HepG2 (cell line): ENCODE measurements around the gene GRHL1. TPM values are rescaled to one million over a fixed set of nuclear protein-coding genes. Genes with fewer than 3 reads are reported as not detected.

Source experiments
- ATF7-NPFF ChIP-seq: sonication (generic); formaldehyde crosslinking; IDR thresholded peaks from 2 replicates; pipeline ENCODE4 v1.8.1; 2023; ENCODE audit warnings: mild to moderate bottlenecking, low read depth, missing genetic modification reagents, moderate library complexity
- FOXK1 ChIP-seq: sonication (generic); formaldehyde crosslinking; IDR thresholded peaks from 2 replicates; pipeline ENCODE4 v1.4.0; 2020; ENCODE audit warnings: low read depth, missing genetic modification reagents, borderline replicate concordance
- HIVEP1 ChIP-seq: sonication (generic); formaldehyde crosslinking; IDR thresholded peaks from 2 replicates; pipeline ENCODE4 v1.4.0; 2020; ENCODE audit warnings: mild to moderate bottlenecking, missing genetic modification reagents
- HNF4G ChIP-seq, 2 experiments: sonication (generic) in 1 of 2; formaldehyde crosslinking in 1 of 2; IDR thresholded peaks; 2 replicates each; pipeline versions ENCODE4 v1.4.0 to v1.6.1; 2011 to 2020; ENCODE audit warnings: borderline replicate concordance in 2 of 2, low read depth in 2 of 2, mild to moderate bottlenecking in 2 of 2, low read length in 1 of 2, missing genetic modification reagents in 1 of 2, moderate library complexity in 1 of 2
- MTA3 ChIP-seq: sonication (generic); formaldehyde crosslinking; IDR thresholded peaks from 2 replicates; pipeline ENCODE4 v1.4.0; 2020; ENCODE audit warnings: missing genetic modification reagents
- NFKB2 ChIP-seq: sonication (generic); formaldehyde crosslinking; IDR thresholded peaks from 2 replicates; pipeline ENCODE4 v1.4.0; 2020; ENCODE audit warnings: missing genetic modification reagents, borderline replicate concordance
- NR2F1 ChIP-seq, 2 experiments: fragments of 450-650 bp in 1 of 2; formaldehyde crosslinking in 1 of 2; IDR thresholded peaks; 2 replicates each; pipeline versions ENCODE4 v1.5.0 to v1.6.1; 2016 to 2020; ENCODE audit warnings: mild to moderate bottlenecking in 1 of 2, missing compliant biosample characterization in 1 of 2, missing genetic modification reagents in 1 of 2, moderate library complexity in 1 of 2
- RXRB ChIP-seq: IDR thresholded peaks from 2 replicates; pipeline ENCODE4 v1.6.1; 2016; ENCODE audit warnings: borderline replicate concordance, missing genetic modification reagents, missing compliant biosample characterization
- SCMH1 ChIP-seq: sonication (generic); formaldehyde crosslinking; IDR thresholded peaks from 2 replicates; pipeline ENCODE4 v1.9.0; 2021; ENCODE audit warnings: missing genetic modification reagents, mild to moderate bottlenecking, borderline replicate concordance
- TBL1XR1 ChIP-seq: fragments of 150-350 bp; IDR thresholded peaks from 2 replicates; pipeline ENCODE4 v1.6.1; 2014; ENCODE audit warnings: borderline replicate concordance, low read length; ENCODE audit not compliant: partially characterized antibody
- TBP ChIP-seq: sonication (generic); formaldehyde crosslinking; IDR thresholded peaks from 2 replicates; pipeline ENCODE4 v1.5.0; 2020; ENCODE audit warnings: missing genetic modification reagents
- ZBTB7A ChIP-seq: sonication (generic); formaldehyde crosslinking; IDR thresholded peaks from 2 replicates; pipeline ENCODE4 v1.8.0; 2022; ENCODE audit warnings: mild to moderate bottlenecking, missing genetic modification reagents
- ZNF331 ChIP-seq: sonication (generic); formaldehyde crosslinking; IDR thresholded peaks from 2 replicates; pipeline ENCODE4 v1.4.0; 2020; ENCODE audit warnings: missing genetic modification reagents
- ZNF639 ChIP-seq: conservative IDR thresholded peaks from 2 replicates; pipeline ENCODE4 v1.6.1; 2018; ENCODE audit warnings: missing genetic modification reagents
- ZNF720 ChIP-seq: sonication (generic); formaldehyde crosslinking; IDR thresholded peaks from 2 replicates; pipeline ENCODE4 v1.4.0; 2020; ENCODE audit warnings: missing genetic modification reagents
- ZSCAN5A ChIP-seq: sonication (generic); formaldehyde crosslinking; IDR thresholded peaks from 2 replicates; pipeline ENCODE4 v1.8.0; 2022; ENCODE audit warnings: mild to moderate bottlenecking, missing genetic modification reagents, borderline replicate concordance
- polyA plus RNA-seq, 8 experiments: library from polyadenylated mRNA; depleted of rRNA in 3 of 8; stranded (reverse) in 7 of 8; unstranded in 1 of 8; fragments of >200 nt; fragmentation: Illumina TruSeq in 4 of 8; extraction: Trizol in 4 of 8; gene quantifications; 2 replicates each; pipeline versions ENCODE4 v1.2.1 to v1.2.3, GENCODE V29; 2011 to 2016; ENCODE audit warnings: low read depth in 4 of 8, missing spikeins in 1 of 8, mixed read lengths in 1 of 8; ENCODE audit not compliant: insufficient read depth in 1 of 8
- total RNA-seq, 5 experiments: library from RNA; depleted of rRNA; stranded (reverse); fragments of >200 nt; fragmentation: Illumina TruSeq; extraction: Trizol; gene quantifications; 2 replicates each; pipeline ENCODE4 v1.2.3, GENCODE V29; 2016; ENCODE audit warnings: low read depth in 1 of 5
- TF ChIP-seq, protein P1 (sequence below): sonication (generic); formaldehyde crosslinking; IDR thresholded peaks from 2 replicates; pipeline ENCODE4 v1.5.1; 2020; ENCODE audit warnings: mild to moderate bottlenecking, missing genetic modification reagents, moderate library complexity
- TF ChIP-seq, protein P2 (sequence below), 2 experiments: sonication (generic) in 1 of 2; formaldehyde crosslinking in 1 of 2; IDR thresholded peaks; 2 replicates each; pipeline versions ENCODE4 v1.4.0 to v1.6.1; 2018 to 2020; ENCODE audit warnings: missing genetic modification reagents in 2 of 2, borderline replicate concordance in 1 of 2, low read depth in 1 of 2, mild to moderate bottlenecking in 1 of 2, missing biosample characterization in 1 of 2

GRHL1 gene
- total and polyA plus RNA-seq, 2 of the 13 experiments (the other 11 are each of a cell fraction or from before 2014, with no cell fraction given): 9.3 to 12.0 TPM

DNA sequence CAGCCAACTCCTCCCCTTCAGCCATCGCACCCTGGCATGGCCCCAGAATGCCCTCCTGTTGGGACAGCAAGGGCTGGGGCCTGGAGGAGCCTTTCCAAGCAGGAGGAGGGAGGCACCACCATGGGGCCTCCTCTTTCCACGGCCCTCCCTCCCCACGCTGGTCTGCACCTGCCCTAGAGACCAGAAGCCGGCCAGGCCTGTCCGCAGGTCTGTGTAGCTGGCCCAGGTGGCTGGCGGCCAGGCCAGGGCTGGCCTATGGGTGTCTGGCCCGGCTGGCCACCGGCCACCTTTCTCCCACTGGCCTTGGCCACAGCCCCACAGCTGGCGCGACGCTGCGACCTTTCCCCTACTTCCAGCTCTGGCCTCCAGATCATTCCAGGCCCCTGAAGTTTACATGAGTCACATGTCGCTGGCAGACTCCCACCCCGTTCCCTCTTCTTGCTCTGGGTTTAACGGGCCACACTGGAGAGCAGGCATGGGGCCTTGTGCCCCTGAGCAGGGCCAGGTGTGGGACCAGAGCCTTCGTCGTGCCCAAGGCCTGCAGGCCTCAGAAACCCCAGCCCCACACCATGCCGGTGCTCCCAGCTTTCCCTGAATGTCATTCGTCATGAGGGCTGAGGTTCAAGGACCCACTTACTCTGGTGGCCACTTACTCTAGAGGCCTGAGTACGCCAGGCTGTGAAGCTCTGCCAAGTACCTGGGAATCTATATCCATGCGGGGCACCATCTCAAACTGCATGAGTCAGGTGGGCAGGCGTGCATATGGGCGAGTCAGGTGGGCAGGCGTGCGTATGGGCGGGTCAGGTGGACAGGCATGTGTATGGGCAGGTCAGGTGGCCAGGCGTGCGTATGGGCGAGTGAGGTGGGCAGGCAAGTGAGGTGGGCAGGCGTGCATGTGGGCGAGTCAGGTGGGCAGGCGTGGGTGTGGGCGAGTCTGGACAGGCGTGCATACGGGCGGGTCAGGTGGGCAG is 58.6 kb downstream of the GRHL1 start (continued):
- TF ChIP-seq, protein P1, sequence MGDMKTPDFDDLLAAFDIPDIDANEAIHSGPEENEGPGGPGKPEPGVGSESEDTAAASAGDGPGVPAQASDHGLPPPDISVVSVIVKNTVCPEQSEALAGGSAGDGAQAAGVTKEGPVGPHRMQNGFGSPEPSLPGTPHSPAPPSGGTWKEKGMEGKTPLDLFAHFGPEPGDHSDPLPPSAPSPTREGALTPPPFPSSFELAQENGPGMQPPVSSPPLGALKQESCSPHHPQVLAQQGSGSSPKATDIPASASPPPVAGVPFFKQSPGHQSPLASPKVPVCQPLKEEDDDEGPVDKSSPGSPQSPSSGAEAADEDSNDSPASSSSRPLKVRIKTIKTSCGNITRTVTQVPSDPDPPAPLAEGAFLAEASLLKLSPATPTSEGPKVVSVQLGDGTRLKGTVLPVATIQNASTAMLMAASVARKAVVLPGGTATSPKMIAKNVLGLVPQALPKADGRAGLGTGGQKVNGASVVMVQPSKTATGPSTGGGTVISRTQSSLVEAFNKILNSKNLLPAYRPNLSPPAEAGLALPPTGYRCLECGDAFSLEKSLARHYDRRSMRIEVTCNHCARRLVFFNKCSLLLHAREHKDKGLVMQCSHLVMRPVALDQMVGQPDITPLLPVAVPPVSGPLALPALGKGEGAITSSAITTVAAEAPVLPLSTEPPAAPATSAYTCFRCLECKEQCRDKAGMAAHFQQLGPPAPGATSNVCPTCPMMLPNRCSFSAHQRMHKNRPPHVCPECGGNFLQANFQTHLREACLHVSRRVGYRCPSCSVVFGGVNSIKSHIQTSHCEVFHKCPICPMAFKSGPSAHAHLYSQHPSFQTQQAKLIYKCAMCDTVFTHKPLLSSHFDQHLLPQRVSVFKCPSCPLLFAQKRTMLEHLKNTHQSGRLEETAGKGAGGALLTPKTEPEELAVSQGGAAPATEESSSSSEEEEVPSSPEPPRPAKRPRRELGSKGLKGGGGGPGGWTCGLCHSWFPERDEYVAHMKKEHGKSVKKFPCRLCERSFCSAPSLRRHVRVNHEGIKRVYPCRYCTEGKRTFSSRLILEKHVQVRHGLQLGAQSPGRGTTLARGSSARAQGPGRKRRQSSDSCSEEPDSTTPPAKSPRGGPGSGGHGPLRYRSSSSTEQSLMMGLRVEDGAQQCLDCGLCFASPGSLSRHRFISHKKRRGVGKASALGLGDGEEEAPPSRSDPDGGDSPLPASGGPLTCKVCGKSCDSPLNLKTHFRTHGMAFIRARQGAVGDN: peak; percentile 91
- TF ChIP-seq TBL1XR1 (peak; percentile 32), NR2F1 (CRISPR knock-in tag; IDR thresholded peaks at IDR 0.05) (0 out of 4 replicates have a peak, but pooled peaks of 1 of the 2 experiments have one; percentile 30), MTA3 (CRISPR knock-in tag) (no peak), ZBTB7A (CRISPR knock-in tag) (0 out of 2 replicates have a peak, but pooled peaks have one; percentile 27), ATF7-NPFF (0 out of 2 replicates have a peak, but pooled peaks have one; percentile 28), SCMH1 (CRISPR knock-in tag) (no peak), RXRB (CRISPR knock-in tag) (peak; percentile 100), NFKB2 (CRISPR knock-in tag) (peak; percentile 41; the same call in 1 of the 2 replicates), FOXK1 (CRISPR knock-in tag) (peak; percentile 17; the same call in 1 of the 2 replicates), TBP (CRISPR knock-in tag) (no peak), ZNF720 (CRISPR knock-in tag) (no peak), ZNF331 (no peak), HIVEP1 (CRISPR knock-in tag) (peak; percentile 12; the same call in 1 of the 2 replicates), ZSCAN5A (CRISPR knock-in tag) (no peak), HNF4G (IDR thresholded peaks at IDR 0.05; ENCODE audit: borderline replicate concordance, low read depth, low read length) (no peak), HNF4G (CRISPR knock-in tag; IDR thresholded peaks at IDR 0.05; ENCODE audit: borderline replicate concordance, low read depth) (no peak), ZNF639 (no peak)
- TF ChIP-seq, protein P2, sequence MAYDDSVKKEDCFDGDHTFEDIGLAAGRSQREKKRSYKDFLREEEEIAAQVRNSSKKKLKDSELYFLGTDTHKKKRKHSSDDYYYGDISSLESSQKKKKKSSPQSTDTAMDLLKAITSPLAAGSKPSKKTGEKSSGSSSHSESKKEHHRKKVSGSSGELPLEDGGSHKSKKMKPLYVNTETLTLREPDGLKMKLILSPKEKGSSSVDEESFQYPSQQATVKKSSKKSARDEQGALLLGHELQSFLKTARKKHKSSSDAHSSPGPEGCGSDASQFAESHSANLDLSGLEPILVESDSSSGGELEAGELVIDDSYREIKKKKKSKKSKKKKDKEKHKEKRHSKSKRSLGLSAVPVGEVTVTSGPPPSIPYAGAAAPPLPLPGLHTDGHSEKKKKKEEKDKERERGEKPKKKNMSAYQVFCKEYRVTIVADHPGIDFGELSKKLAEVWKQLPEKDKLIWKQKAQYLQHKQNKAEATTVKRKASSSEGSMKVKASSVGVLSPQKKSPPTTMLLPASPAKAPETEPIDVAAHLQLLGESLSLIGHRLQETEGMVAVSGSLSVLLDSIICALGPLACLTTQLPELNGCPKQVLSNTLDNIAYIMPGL (CRISPR knock-in tag; IDR thresholded peaks at IDR 0.05; ENCODE audit: borderline replicate concordance in 1 of 2, low read depth in 1 of 2): no peak
